ENCODE measurements around the gene SLC6A13. TPM values are rescaled to one million over a fixed set of nuclear protein-coding genes. Genes with fewer than 3 reads are reported as not detected.

The SLC6A13 gene
- polyA plus RNA-seq, 2 of the 4 experiments (the other 2 are of a cell fraction), result 0.43 to 0.49 TPM

GRCh38 chr12:219891-220352 is 42.7 kb downstream of the SLC6A13 start (continued):
- TF ChIP-seq REST (IDR thresholded peaks at IDR 0.05) (no peak), E2F6 (IDR thresholded peaks at IDR 0.05; ENCODE audit: borderline replicate concordance, low read depth) (no peak), SMC3 (IDR thresholded peaks at IDR 0.05) (peak; percentile 69), HDAC2 (IDR thresholded peaks at IDR 0.05) (no peak), HOXB13 (CRISPR knock-in tag; IDR thresholded peaks at IDR 0.05; ENCODE audit: low read depth) (no peak)
- TF ChIP-seq, protein P1, sequence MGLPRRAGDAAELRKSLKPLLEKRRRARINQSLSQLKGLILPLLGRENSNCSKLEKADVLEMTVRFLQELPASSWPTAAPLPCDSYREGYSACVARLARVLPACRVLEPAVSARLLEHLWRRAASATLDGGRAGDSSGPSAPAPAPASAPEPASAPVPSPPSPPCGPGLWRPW (IDR thresholded peaks at IDR 0.05), result no peak
- TF ChIP-seq, protein P2, sequence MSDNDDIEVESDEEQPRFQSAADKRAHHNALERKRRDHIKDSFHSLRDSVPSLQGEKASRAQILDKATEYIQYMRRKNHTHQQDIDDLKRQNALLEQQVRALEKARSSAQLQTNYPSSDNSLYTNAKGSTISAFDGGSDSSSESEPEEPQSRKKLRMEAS (IDR thresholded peaks at IDR 0.05), result 0 out of 2 replicates have a peak, but pooled peaks have one; percentile 20

DNA sequence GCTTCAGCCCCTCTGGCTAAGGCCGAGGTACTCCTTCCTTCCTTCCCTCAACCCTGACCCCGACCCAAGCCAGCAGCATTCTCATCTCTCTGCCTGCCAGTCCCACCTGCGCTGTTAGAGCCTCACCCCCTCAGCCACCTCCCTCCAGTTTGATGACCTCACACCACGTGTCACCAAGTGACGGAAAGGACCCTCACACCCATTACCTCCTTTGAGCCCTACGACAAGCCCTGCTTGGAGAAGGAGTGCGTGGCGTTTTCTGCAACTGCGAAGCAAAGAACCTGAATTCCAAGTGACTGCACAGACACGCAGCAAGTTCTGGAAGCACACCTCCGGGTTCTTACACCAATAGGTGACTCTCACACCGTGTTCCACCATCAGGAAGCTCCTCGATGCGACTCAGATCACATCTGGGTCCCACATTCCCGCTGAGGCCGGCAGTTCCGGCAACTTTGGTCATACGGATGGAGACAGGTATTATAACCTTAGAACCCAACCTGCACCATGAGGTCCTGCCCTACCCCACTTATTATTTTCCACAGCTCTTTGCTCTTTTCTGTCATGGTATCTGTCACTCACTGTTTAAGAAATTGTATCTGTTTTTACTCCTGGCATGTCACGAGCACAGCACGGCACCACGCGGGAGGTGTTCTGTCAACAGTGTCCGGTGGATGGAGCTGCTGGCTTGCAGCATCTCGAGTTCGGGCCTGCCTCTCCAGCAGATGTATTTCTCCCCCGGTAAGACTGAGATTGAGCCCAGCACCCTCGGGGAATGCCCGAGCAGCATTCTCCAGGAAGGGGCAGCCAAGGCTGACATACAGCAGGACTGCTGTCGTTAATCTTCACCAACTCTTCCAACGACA is 43.7 kb downstream of the SLC6A13 start:
- H3K9me3 ChIP-seq, result no peaks in the 10 kb centered on the region
- ChIA-PET POLR2A (no interaction called here), CTCF (interaction anchor here (0.7 to 3.1 kb wide), 15 partner anchors 11 to 328 kb away, joined by 3 to 20 read pairs (median 5); no protein-coding TSS in a partner anchor)
- WGBS (ENCODE audit: missing lambda C conversion rate), result 75% methylated on average over 30 of the region's 30 CpGs
- ATAC-seq, result no peak
- no peak for FAIRE-seq
- no peak overlapping the region for H3K27ac ChIP-seq
- H3K4me2 ChIP-seq, result no peak overlapping the region
- peaks cover 5% of the 10 kb centered on the region; the same call in 2 of the 3 replicates for H3K4me1 ChIP-seq
- no peak for TF ChIP-seq RNF2 (IDR thresholded peaks at IDR 0.05; ENCODE audit: borderline replicate concordance, low read depth)
- TF ChIP-seq, protein P2 (IDR thresholded peaks at IDR 0.05), result no peak
- TF ChIP-seq ZC3H11A (IDR thresholded peaks at IDR 0.05), result no peak
- TF ChIP-seq, protein P1 (IDR thresholded peaks at IDR 0.05), result no peak
- TF ChIP-seq CHD2 (IDR thresholded peaks at IDR 0.05; ENCODE audit: low read length, partially characterized antibody), result no peak
- no peak for TF ChIP-seq EHMT2 (IDR thresholded peaks at IDR 0.05; ENCODE audit: low read depth)
- no peak for TF ChIP-seq FOSL2 (IDR thresholded peaks at IDR 0.05)
- TF ChIP-seq FOSL2 (CRISPR knock-in tag; IDR thresholded peaks at IDR 0.05), result no peak
- TF ChIP-seq RFX5 (IDR thresholded peaks at IDR 0.05), result no peak
- TF ChIP-seq MAZ (IDR thresholded peaks at IDR 0.05; ENCODE audit: borderline replicate concordance, low read depth, low read length), result no peak
- no peak for TF ChIP-seq HOXB5 (CRISPR knock-in tag; IDR thresholded peaks at IDR 0.05)
- TF ChIP-seq SREBF2 (IDR thresholded peaks at IDR 0.05), result no peak
- TF ChIP-seq BHLHE40 (IDR thresholded peaks at IDR 0.05; ENCODE audit: low read depth, low read length), result no peak
- TF ChIP-seq, protein P3, sequence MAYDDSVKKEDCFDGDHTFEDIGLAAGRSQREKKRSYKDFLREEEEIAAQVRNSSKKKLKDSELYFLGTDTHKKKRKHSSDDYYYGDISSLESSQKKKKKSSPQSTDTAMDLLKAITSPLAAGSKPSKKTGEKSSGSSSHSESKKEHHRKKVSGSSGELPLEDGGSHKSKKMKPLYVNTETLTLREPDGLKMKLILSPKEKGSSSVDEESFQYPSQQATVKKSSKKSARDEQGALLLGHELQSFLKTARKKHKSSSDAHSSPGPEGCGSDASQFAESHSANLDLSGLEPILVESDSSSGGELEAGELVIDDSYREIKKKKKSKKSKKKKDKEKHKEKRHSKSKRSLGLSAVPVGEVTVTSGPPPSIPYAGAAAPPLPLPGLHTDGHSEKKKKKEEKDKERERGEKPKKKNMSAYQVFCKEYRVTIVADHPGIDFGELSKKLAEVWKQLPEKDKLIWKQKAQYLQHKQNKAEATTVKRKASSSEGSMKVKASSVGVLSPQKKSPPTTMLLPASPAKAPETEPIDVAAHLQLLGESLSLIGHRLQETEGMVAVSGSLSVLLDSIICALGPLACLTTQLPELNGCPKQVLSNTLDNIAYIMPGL (CRISPR knock-in tag; IDR thresholded peaks at IDR 0.05; ENCODE audit: borderline replicate concordance), result no peak
- no peak for TF ChIP-seq NFE2L2 (conservative IDR thresholded peaks at IDR 0.05; ENCODE audit: low read length)
- TF ChIP-seq, protein P4, sequence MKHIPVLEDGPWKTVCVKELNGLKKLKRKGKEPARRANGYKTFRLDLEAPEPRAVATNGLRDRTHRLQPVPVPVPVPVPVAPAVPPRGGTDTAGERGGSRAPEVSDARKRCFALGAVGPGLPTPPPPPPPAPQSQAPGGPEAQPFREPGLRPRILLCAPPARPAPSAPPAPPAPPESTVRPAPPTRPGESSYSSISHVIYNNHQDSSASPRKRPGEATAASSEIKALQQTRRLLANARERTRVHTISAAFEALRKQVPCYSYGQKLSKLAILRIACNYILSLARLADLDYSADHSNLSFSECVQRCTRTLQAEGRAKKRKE (CRISPR knock-in tag; IDR thresholded peaks at IDR 0.05; ENCODE audit: low read depth), result no peak
- no peak for TF ChIP-seq KDM1A (IDR thresholded peaks at IDR 0.05; ENCODE audit: low read depth)
- H3K4me3 ChIP-seq, result no peak overlapping the region
- DNase-seq (ENCODE audit: low read depth in 1 of 2, low spot score in 1 of 2), result no peak
